ENCODE measurements around the gene SMPX. TPM values are rescaled to one million over a fixed set of nuclear protein-coding genes. Genes with fewer than 3 reads are reported as not detected.
A peak's percentile ranks its signal among the peaks of the same experiment; 100 is the strongest.

SMPX gene
- total RNA-seq, 1 experiment from 2014 or later, result 2.0 TPM

- no peak for DNase-seq (ENCODE audit: low spot score)
Measured at GRCh38 chrX:21744060-21744459, 13.9 kb downstream of the SMPX start.

GRCh38 chrX:21741869-21742701, 15.8 kb downstream of the SMPX start:
- peak; percentile 9 for DNase-seq (ENCODE audit: low spot score)

GRCh38 chrX:21741364-21741763, 16.6 kb downstream of the SMPX start:
- no peak for DNase-seq (ENCODE audit: low spot score)

GRCh38 chrX:21740329-21741274, 17.3 kb downstream of the SMPX start:
- DNase-seq (ENCODE audit: low spot score), result no peak

GRCh38 chrX:21738950-21739287, 19.0 kb downstream of the SMPX start:
- no peak for DNase-seq (ENCODE audit: low spot score)

- no peak for DNase-seq (ENCODE audit: low spot score)
Measured at GRCh38 chrX:21738210-21738949, 19.5 kb downstream of the SMPX start.

DNA sequence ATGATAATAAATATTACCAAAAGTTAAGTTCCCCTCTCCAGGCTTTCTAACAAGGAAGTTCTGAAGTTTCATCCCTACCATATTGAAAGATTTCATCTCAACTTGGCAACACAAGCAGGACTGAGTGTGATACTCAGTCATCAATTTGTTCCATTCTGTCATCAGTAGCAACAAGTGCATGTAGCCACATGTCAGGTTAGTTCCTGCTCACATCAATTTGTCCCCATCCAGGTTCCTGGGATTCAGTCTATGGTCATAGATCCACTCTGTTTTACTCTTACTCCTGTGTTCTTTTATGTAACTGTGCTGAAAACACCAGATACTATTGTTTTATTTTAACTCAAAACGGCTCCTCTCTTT, 22.2 kb downstream of the SMPX start:
- DNase-seq (ENCODE audit: low spot score), result no peak

DNA sequence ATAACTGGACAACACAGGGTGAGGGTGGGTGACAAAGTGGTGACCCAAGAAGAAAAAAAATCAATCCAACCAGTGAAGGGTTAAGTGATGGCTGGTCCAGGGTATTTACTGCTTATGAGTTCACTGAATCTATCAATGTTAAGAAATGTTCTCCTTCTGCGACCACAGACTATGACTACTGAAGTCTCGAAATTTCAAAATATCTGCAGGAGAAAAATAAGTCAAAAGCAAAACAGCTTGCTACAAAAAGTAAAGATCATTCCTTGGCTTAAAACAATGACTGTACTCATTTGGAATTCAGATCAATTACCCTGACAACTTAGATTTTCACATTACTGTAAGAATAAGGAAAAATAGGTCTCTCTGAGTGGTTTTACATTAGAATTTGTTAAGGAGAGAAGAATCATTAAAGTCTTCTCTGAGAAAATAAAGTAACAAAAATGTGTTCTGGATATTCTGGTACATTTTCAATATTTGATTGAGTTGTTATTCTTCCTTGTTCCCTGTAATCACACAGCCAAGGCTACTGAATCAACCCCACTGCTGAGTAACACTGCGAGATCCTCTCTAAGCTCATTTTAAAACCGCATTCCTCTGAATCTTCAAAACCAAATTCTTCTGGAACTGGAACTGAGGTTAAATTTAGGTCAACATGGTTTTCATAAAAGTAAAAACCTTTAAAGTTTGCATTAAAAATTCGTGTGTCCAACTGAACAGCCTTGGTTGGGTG, 22.7 kb downstream of the SMPX start:
- DNase-seq (ENCODE audit: low spot score), result no peak

DNA sequence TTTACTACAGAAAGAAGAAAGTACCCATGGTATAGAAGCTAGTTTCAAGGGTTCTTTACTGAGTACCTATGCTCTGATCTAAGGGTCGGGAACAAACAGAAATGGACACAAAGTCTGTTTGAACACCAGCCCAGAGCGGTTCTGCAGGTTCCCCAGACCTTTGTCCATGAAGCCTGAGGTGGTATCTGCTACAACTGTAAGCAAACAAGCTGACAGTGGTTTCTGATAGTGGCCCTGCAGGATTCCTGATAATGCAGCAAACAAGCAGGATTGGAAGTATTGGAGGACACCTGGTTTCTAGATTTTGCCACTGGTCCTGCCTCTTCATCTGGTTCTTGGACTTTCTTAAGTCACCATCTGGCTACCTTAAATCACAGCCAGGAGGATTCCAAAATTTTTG, 23.7 kb downstream of the SMPX start:
- no peak for DNase-seq (ENCODE audit: low spot score)

GRCh38 chrX:21733705-21734104, 24.2 kb downstream of the SMPX start:
- DNase-seq (ENCODE audit: low spot score), result no peak

- DNase-seq (ENCODE audit: low spot score), result no peak
Measured at GRCh38 chrX:21730026-21730425, 27.9 kb downstream of the SMPX start.

DNA sequence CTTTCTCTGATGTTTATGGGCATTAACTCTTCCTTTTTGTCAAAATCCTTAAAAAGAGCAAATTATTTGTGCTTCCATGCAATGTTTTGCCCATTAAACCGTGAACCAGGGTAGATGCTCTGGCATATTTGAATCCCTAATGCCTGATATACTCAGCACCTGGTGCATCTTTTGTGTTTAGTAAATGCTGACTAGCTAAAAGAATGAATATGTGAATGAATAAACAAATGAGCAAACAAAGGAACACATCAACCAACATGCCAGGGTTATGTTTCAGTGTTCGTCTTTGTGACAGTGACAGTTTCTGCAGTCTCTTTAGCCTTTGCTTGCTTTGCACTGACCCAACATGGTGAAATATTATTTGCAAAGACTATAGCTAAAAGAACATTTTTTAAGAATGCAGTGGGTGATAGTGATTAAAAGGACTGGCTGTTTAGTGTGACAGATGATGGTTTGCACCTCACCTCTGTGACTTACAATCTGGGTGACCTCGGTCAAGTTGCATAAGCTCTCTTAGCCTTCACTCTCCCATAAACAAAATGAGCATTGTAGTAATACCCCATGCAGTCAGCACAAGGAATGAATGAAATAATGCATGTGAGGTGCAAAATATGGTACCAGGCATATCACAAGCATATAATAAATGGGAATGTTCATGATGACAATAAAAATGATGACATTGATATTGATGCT, 29.5 kb downstream of the SMPX start:
- no peak for DNase-seq (ENCODE audit: low spot score)

- no peak for DNase-seq (ENCODE audit: low spot score)
Measured at GRCh38 chrX:21725916-21726315, 32.0 kb downstream of the SMPX start.

DNA sequence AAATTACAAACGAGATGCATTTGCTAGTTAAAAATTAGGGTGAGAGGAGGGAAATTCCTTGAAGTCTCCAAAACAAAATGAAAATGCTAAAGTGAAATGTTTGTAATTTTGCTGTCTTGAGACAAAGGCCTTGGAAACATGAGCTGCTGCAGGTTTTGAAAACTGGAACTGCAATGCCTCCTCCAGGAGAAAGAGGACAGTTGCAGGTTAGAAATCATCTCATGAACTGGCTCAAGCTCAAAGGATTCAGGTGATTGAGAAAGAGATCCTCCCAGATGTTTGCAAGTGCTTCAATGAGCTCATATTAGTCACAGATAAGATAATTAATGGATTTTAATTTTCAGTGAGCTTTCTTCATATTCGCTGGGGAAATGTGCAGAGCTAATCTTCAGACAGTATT, 32.4 kb downstream of the SMPX start:
- DNase-seq (ENCODE audit: low spot score), result peak; percentile 9

GRCh38 chrX:21723814-21724213, 34.1 kb downstream of the SMPX start:
- DNase-seq (ENCODE audit: low spot score), result no peak

- DNase-seq (ENCODE audit: low spot score), result no peak
Measured at GRCh38 chrX:21723084-21723483, 34.8 kb downstream of the SMPX start.

DNA sequence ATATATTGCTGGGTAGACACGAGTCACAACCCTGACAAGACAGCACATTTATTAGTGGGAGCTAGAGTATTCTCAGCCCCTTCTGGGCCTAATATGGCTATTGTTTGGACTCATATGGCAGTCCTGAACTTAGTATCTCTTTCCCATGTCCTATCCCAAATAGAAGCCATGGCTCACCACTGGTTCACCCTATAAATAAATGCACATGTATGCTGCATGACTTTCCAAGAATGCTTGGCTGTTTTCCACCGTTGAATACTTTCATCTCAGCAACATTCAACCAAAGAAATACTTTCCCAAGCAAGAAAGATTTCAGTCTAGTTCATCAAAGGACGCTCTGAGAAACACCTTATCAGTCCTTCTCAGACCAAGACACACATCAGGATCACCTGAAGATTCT, 36.7 kb downstream of the SMPX start:
- no peak for DNase-seq (ENCODE audit: low spot score)

DNA sequence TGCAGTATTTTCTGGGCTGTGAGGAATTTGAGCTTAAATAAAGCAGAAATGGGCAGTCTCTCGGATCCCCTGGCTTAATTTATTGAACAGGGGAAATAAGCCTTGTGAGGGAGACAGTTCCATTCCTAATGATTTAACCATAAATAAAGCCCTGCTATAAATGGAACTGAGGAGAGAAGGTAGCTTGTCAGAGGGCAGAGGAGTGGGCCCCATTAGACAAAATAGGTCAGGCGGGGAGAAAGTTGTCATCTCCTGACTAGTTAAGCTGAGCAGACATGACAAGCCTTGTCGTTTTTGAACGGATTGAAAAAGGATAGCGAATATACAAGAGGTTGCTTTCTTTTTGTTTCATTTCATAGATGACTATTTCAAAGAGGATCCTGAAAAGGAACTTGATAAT, 39.3 kb downstream of the SMPX start:
- DNase-seq (ENCODE audit: low spot score), result no peak

DNA sequence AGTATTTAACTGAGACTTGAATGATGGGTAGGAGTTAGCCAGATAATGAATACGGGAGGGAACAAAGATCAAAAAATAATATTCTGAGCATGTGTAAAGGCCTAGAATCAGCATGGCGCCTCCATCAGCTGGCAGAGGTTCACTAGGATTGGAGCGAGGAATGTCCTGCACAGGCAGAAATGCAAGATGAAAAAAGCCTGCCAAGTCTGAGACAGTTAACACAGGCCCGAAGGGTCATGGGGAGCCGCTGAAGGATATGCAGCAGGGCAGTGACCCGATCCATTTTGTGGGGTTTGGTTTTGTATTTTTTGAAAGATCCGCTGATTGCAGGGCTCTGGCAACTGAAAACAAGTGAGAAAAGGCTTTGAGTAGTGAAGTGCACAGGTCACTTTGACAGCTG, 40.1 kb downstream of the SMPX start:
- DNase-seq (ENCODE audit: low spot score), result no peak

- DNase-seq (ENCODE audit: low spot score), result no peak
Measured at GRCh38 chrX:21715825-21716224, 42.1 kb downstream of the SMPX start.

DNA sequence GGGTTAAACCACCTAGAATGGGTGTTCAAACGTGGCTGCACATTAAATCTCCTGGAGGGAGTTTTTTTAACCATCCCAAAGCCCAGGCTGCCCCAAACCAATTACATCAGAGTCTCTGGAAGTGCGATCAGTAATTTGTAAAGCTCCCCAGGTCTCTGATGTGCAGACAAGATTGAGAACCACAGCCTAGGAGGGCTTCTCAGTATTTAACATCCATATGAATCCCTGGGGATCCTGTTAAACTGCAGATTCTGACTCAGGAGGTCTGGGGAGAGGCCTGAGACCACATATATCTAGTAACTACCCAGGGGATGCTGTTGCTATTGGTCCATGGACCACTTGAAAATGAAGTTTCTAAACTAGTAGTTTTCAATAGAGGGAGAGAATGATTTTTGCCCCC, 42.6 kb downstream of the SMPX start:
- DNase-seq (ENCODE audit: low spot score), result no peak

All from H4 (cell line).